HepG2 (cell line): ENCODE data around the gene C5orf47. TPM values are rescaled to one million over a fixed set of nuclear protein-coding genes. Genes with fewer than 3 reads are reported as not detected.

Experiments
- ATAC-seq: fragments of 200-7000 bp; cut with Tn5 transposase; 3 replicates; pipeline ENCODE4 v1.9.1; 2020; ENCODE audit warnings: mild to moderate bottlenecking, moderate library complexity
- BruUV-seq: library from RNA; stranded (reverse); fragments of 400-500 nt; replicated peaks from 2 replicates; lab custom pipeline; 2021; lab: Mats Ljungman, UMichigan
- CTCF ChIA-PET: fragments of 300-600 bp; formaldehyde crosslinking; extraction: SDS; loops from one replicate; lab custom pipeline; 2021; ENCODE audit warnings: low total read pairs, inconsistent platforms, low intra/inter-chr PET ratio; lab: Yijun Ruan, JAX
- POLR2A ChIA-PET: fragments of 350-600 bp; sonication (Branson Sonifier 250); formaldehyde crosslinking; loops from one replicate; lab custom pipeline; 2020; ENCODE audit warnings: antibody characterized with exemption, inconsistent platforms; lab: Yijun Ruan, JAX
- DNase-seq: peaks from one replicate; pipeline ENCODE4 v3.0.0-alpha.2; 2015; ENCODE audit warnings: low spot score
- FAIRE-seq: peaks from 3 replicates; lab custom pipeline; 2011; peaks lifted over from hg19 to GRCh38; lab: Jason Lieb, UNC
- H2AFZ ChIP-seq: one replicate; pipeline ENCODE4 v1.6.1; 2011; ENCODE audit warnings: low read length, inconsistent platforms
- H3K27ac ChIP-seq: fragments of 300-600 bp; 3 replicates; pipeline ENCODE4 v1.8.0; 2011; ENCODE audit warnings: mixed run types, mild to moderate bottlenecking, mixed read lengths, low read length, inconsistent platforms; ENCODE audit not compliant: insufficient read depth; ENCODE audit errors: extremely low read length
- H3K27me3 ChIP-seq, 2 experiments: fragments of 200-600 bp in 1 of 2; 2 replicates in 1 of 2; 3 replicates in 1 of 2; pipeline versions ENCODE4 v1.6.0 to v1.8.0; 2011; ENCODE audit warnings: low read length in 2 of 2, mild to moderate bottlenecking in 2 of 2, moderate library complexity in 2 of 2, inconsistent platforms in 1 of 2; ENCODE audit not compliant: insufficient read depth in 2 of 2, control insufficient read depth in 1 of 2
- H3K36me3 ChIP-seq, 2 experiments: fragments of 200-600 bp in 1 of 2; replicated peaks in 1 of 2; 2 replicates in 1 of 2; 3 replicates in 1 of 2; pipeline versions ENCODE4 v1.5.1 to v1.8.0; 2011; ENCODE audit warnings: low read length in 2 of 2, inconsistent platforms in 1 of 2; ENCODE audit not compliant: insufficient read depth in 2 of 2, control insufficient read depth in 1 of 2
- H3K4me1 ChIP-seq: 2 replicates; pipeline ENCODE4 v1.5.1; 2012; ENCODE audit warnings: low read length, inconsistent platforms; ENCODE audit not compliant: insufficient read depth
- H3K4me2 ChIP-seq: 2 replicates; pipeline ENCODE4 v1.6.0; 2011; ENCODE audit warnings: low read depth, low read length, inconsistent platforms
- H3K4me3 ChIP-seq, 3 experiments: fragments of 200-600 bp in 1 of 3; sonication (generic), shearing (Covaris generic) in 1 of 3; replicated peaks in 1 of 3; 2 replicates each; pipeline ENCODE4 v1.5.1; 2011 to 2016; ENCODE audit warnings: low read length in 3 of 3, inconsistent platforms in 2 of 3, low read depth in 2 of 3, mild to moderate bottlenecking in 2 of 3, control low read depth in 1 of 3, mixed read lengths in 1 of 3; ENCODE audit not compliant: insufficient read depth in 1 of 3
- H3K79me2 ChIP-seq: one replicate; pipeline ENCODE4 v1.6.1; 2011; ENCODE audit warnings: low read length, inconsistent platforms; ENCODE audit not compliant: insufficient read depth
- H3K9ac ChIP-seq: 2 replicates; pipeline ENCODE4 v1.6.0; 2011; ENCODE audit warnings: mild to moderate bottlenecking, low read depth, low read length, inconsistent platforms; ENCODE audit not compliant: insufficient read depth
- H3K9me3 ChIP-seq: 2 replicates; pipeline ENCODE4 v1.5.1; 2012; ENCODE audit warnings: mild to moderate bottlenecking, low read length
- H4K20me1 ChIP-seq: 2 replicates; pipeline ENCODE4 v1.6.0; 2011; ENCODE audit warnings: inconsistent platforms, mild to moderate bottlenecking, low read length, moderate library complexity; ENCODE audit not compliant: insufficient read depth
- AGO1 ChIP-seq: fragments of 200-400 bp; formaldehyde crosslinking; IDR thresholded peaks from 2 replicates; pipeline ENCODE4 v1.6.1; 2017; ENCODE audit warnings: mild to moderate bottlenecking, low read depth, low read length, moderate library complexity; ENCODE audit not compliant: poor library complexity, severe bottlenecking
- BRCA1 ChIP-seq: sonication (generic); formaldehyde crosslinking; IDR thresholded peaks from 2 replicates; pipeline ENCODE4 v1.4.0; 2020; ENCODE audit warnings: missing genetic modification reagents
- KDM5A ChIP-seq: fragments of 200-600 bp; sonication (generic); IDR thresholded peaks from 2 replicates; pipeline ENCODE4 v1.7.0; 2018; ENCODE audit warnings: antibody characterized with exemption, mild to moderate bottlenecking, low read length, borderline replicate concordance
- MED13 ChIP-seq: sonication (generic); formaldehyde crosslinking; IDR thresholded peaks from 2 replicates; pipeline ENCODE4 v1.5.0; 2020; ENCODE audit warnings: missing genetic modification reagents
- MTA1 ChIP-seq: sonication (generic); formaldehyde crosslinking; IDR thresholded peaks from 2 replicates; pipeline ENCODE4 v1.4.0; 2020; ENCODE audit warnings: missing genetic modification reagents, mild to moderate bottlenecking, borderline replicate concordance
- NFATC3 ChIP-seq: sonication (generic); formaldehyde crosslinking; IDR thresholded peaks from 2 replicates; pipeline ENCODE4 v1.5.1; 2020; ENCODE audit warnings: mild to moderate bottlenecking, missing genetic modification reagents
- SMAD9 ChIP-seq: sonication (generic); formaldehyde crosslinking; IDR thresholded peaks from 2 replicates; pipeline ENCODE4 v1.5.1; 2020; ENCODE audit warnings: mild to moderate bottlenecking, missing genetic modification reagents
- TBL1XR1 ChIP-seq: fragments of 150-350 bp; IDR thresholded peaks from 2 replicates; pipeline ENCODE4 v1.6.1; 2014; ENCODE audit warnings: borderline replicate concordance, low read length; ENCODE audit not compliant: partially characterized antibody
- YY1 ChIP-seq: IDR thresholded peaks from 2 replicates; pipeline ENCODE4 v1.6.1; 2011; ENCODE audit warnings: low read length, low read depth, moderate library complexity, mild to moderate bottlenecking; ENCODE audit not compliant: insufficient read depth, insufficient replicate concordance
- ZBTB26 ChIP-seq: IDR thresholded peaks from 2 replicates; pipeline ENCODE4 v1.6.1; 2016; ENCODE audit warnings: missing compliant biosample characterization, missing genetic modification reagents, borderline replicate concordance
- ZMYM2 ChIP-seq: sonication (generic); formaldehyde crosslinking; IDR thresholded peaks from 2 replicates; pipeline ENCODE4 v1.8.0; 2022; ENCODE audit warnings: mild to moderate bottlenecking, missing genetic modification reagents
- ZNF674 ChIP-seq: sonication (generic); formaldehyde crosslinking; IDR thresholded peaks from 2 replicates; pipeline ENCODE4 v1.5.0; 2020; ENCODE audit warnings: low read depth, mild to moderate bottlenecking, missing genetic modification reagents
- WGBS: methylation state at CpG from one replicate; pipeline ENCODE4 v1.1.6; 2017; ENCODE audit warnings: low lambda C conversion rate; 5-methylcytosine and 5-hydroxymethylcytosine counted together
- in situ Hi-C: cut with HindIII; loops from 2 replicates; pipeline ENCODE4 v1.10.0; 2017; ENCODE audit warnings: low pct_unique_long_range_greater_than_20kb; ENCODE audit not compliant: extremely low pct_ligation_motif_present
- intact Hi-C: fragments of 100-400 bp; cut with micrococcal nuclease; formaldehyde crosslinking; loops from one replicate; pipeline ENCODE4 v1.10.0; 2022; ENCODE audit not compliant: unreplicated experiment
- polyA plus RNA-seq, 8 experiments: library from polyadenylated mRNA; depleted of rRNA in 3 of 8; stranded (reverse) in 7 of 8; unstranded in 1 of 8; fragments of >200 nt; fragmentation: Illumina TruSeq in 4 of 8; extraction: Trizol in 4 of 8; gene quantifications; 2 replicates each; pipeline versions ENCODE4 v1.2.1 to v1.2.3, GENCODE V29; 2011 to 2016; ENCODE audit warnings: low read depth in 4 of 8, missing spikeins in 1 of 8, mixed read lengths in 1 of 8; ENCODE audit not compliant: insufficient read depth in 1 of 8
- total RNA-seq, 5 experiments: library from RNA; depleted of rRNA; stranded (reverse); fragments of >200 nt; fragmentation: Illumina TruSeq; extraction: Trizol; gene quantifications; 2 replicates each; pipeline ENCODE4 v1.2.3, GENCODE V29; 2016; ENCODE audit warnings: low read depth in 1 of 5
- TF ChIP-seq, protein P1 (sequence below): sonication (generic); formaldehyde crosslinking; IDR thresholded peaks from 2 replicates; pipeline ENCODE4 v1.4.0; 2020; ENCODE audit warnings: missing genetic modification reagents

The C5orf47 gene
- total and polyA plus RNA-seq, 2 of the 13 experiments (the other 11 are each of a cell fraction or from before 2014, with no cell fraction given): not detected

GRCh38 chr5:173998531-173998930, 9.6 kb downstream of the C5orf47 start:
- Histone ChIP-seq H3K27ac (no peak overlapping the region), H4K20me1 (no peaks in the 10 kb centered on the region), H3K9ac (no peak overlapping the region), H3K27me3 (no peaks in the 10 kb centered on the region), H2AFZ (no peak overlapping the region), H3K79me2 (no peaks in the 10 kb centered on the region)
- in situ Hi-C loops (no loop called here), intact Hi-C loops (no loop called here)
- ATAC-seq: no peak
- POLR2A ChIA-PET: no interaction called here
- WGBS: 4% methylated on average over 4 of the region's 4 CpGs
- TF ChIP-seq BRCA1 (CRISPR knock-in tag): no peak
- no peak for TF ChIP-seq MTA1 (CRISPR knock-in tag)
- no peak for TF ChIP-seq NFATC3 (CRISPR knock-in tag)
- TF ChIP-seq SMAD9 (CRISPR knock-in tag): no peak
- TF ChIP-seq ZBTB26 (CRISPR knock-in tag): no peak
- no peak for TF ChIP-seq AGO1
- no peak for TF ChIP-seq KDM5A
- TF ChIP-seq, protein P1, sequence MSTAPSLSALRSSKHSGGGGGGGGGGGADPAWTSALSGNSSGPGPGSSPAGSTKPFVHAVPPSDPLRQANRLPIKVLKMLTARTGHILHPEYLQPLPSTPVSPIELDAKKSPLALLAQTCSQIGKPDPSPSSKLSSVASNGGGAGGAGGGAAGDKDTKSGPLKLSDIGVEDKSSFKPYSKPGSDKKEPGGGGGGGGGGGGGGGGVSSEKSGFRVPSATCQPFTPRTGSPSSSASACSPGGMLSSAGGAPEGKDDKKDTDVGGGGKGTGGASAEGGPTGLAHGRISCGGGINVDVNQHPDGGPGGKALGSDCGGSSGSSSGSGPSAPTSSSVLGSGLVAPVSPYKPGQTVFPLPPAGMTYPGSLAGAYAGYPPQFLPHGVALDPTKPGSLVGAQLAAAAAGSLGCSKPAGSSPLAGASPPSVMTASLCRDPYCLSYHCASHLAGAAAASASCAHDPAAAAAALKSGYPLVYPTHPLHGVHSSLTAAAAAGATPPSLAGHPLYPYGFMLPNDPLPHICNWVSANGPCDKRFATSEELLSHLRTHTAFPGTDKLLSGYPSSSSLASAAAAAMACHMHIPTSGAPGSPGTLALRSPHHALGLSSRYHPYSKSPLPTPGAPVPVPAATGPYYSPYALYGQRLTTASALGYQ (CRISPR knock-in tag): no peak
- no peak for TF ChIP-seq TBL1XR1
- no peak for TF ChIP-seq MED13
- no peak for TF ChIP-seq ZMYM2 (CRISPR knock-in tag)
- no peak for TF ChIP-seq ZNF674
- TF ChIP-seq YY1: no peak
- TF ChIP-seq, all 625 proteins: peak for 0
- Histone ChIP-seq H3K4me3 (no peak overlapping the region), H3K9me3 (no peaks in the 10 kb centered on the region), H3K4me1 (no peaks in the 10 kb centered on the region), H3K36me3 (no peaks in the 10 kb centered on the region), H3K4me2 (no peak overlapping the region)
- FAIRE-seq (no peak), DNase-seq (no peak)
- CTCF ChIA-PET: no interaction called here
- no TSS peak for BruUV-seq
